Common myeloid progenitor, CD34-positive (primary cell): ENCODE results near the gene TIAM2.

Experiments
- CTCF ChIA-PET: fragments of 350-600 bp; sonication (Branson Sonifier 250); formaldehyde crosslinking; loops from one replicate; lab custom pipeline; 2021; ENCODE audit warnings: antibody characterized with exemption; lab: Charles Lee
- POLR2A ChIA-PET: fragments of 350-600 bp; sonication (Branson Sonifier 250); formaldehyde crosslinking; loops from one replicate; lab custom pipeline; 2021; ENCODE audit warnings: antibody characterized with exemption; lab: Charles Lee
- DNase-seq, 3 donors: peaks; one replicate each; pipeline versions ENCODE4 v3.0.0 to v3.0.0-alpha.2; 2013
- H3K27ac ChIP-seq, 2 experiments: 1 replicate in 1 of 2; 2 replicates in 1 of 2; pipeline ENCODE4 v1.7.0; 2013; ENCODE audit warnings: inconsistent platforms in 2 of 2, low read length in 2 of 2, mild to moderate bottlenecking in 2 of 2, low read depth in 1 of 2, moderate library complexity in 1 of 2; ENCODE audit not compliant: severe bottlenecking in 2 of 2, insufficient read depth in 1 of 2, poor library complexity in 1 of 2
- H3K27me3 ChIP-seq, 5 experiments: replicated peaks in 2 of 5; 1 replicate in 3 of 5; 2 replicates in 2 of 5; pipeline versions ENCODE4 v1.6.1 to v1.7.0; 2013; ENCODE audit warnings: low read length in 4 of 5, mild to moderate bottlenecking in 2 of 5, moderate library complexity in 2 of 5, inconsistent platforms in 1 of 5; ENCODE audit not compliant: insufficient read depth in 5 of 5, control insufficient read depth in 4 of 5
- H3K36me3 ChIP-seq, 4 experiments: 1 replicate in 2 of 4; 2 replicates in 2 of 4; pipeline versions ENCODE4 v1.6.1 to v1.7.0; 2013; ENCODE audit warnings: low read length in 3 of 4, control low read depth in 1 of 4, mild to moderate bottlenecking in 1 of 4; ENCODE audit not compliant: control insufficient read depth in 4 of 4, insufficient read depth in 4 of 4
- H3K4me1 ChIP-seq, 4 experiments: 1 replicate in 3 of 4; 2 replicates in 1 of 4; pipeline versions ENCODE4 v1.6.1 to v1.7.1; 2013; ENCODE audit warnings: low read length in 3 of 4, mild to moderate bottlenecking in 3 of 4, control low read depth in 1 of 4, inconsistent platforms in 1 of 4, moderate library complexity in 1 of 4; ENCODE audit not compliant: control insufficient read depth in 4 of 4, insufficient read depth in 4 of 4; ENCODE audit errors: control extremely low read depth in 1 of 4
- H3K4me3 ChIP-seq, 7 experiments: 1 replicate in 4 of 7; 2 replicates in 3 of 7; pipeline versions ENCODE4 v1.5.1 to v1.7.0; 2013; ENCODE audit warnings: mild to moderate bottlenecking in 7 of 7, low read length in 6 of 7, moderate library complexity in 6 of 7, inconsistent platforms in 2 of 7, low read depth in 2 of 7, control low read depth in 1 of 7; ENCODE audit not compliant: insufficient read depth in 4 of 7, control insufficient read depth in 1 of 7; ENCODE audit errors: extremely low read depth in 1 of 7
- H3K9me3 ChIP-seq, 5 experiments: 1 replicate in 4 of 5; 2 replicates in 1 of 5; pipeline versions ENCODE4 v1.6.1 to v1.7.1; 2013; ENCODE audit warnings: low read length in 4 of 5, mild to moderate bottlenecking in 2 of 5, inconsistent platforms in 1 of 5, low read depth in 1 of 5, moderate library complexity in 1 of 5; ENCODE audit not compliant: control insufficient read depth in 4 of 5, insufficient read depth in 2 of 5; ENCODE audit errors: control extremely low read depth in 1 of 5
- WGBS: methylation state at CpG from one replicate; pipeline ENCODE4 v1.1.5; 2013; ENCODE audit not compliant: insufficient coverage; 5-methylcytosine and 5-hydroxymethylcytosine counted together

The TIAM2 gene

DNA sequence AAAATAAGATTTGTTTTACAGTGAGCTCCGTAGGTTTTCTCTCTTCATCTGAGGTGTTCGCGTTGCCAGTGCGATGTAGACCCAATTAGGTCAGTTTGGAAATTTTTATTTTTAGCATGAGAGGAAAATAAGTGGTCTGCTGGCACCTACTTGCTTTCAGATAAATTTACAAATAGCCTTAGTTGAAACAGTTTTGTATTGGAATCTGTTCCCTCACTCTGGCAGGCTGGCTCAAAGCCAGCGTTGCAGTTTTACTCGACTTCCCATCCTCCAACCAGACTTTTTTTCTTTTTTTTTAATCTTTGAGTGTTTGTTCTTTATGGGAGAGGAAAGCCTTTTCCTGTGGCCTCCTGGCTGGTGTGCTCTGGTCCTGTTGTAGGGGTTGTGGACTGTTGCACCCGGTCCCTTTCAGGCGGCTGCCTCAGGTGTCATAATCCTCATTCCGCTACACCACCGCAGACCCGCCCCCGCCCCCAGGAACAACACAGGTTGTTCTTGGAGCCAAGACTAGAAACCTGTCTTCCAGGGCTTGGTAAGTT, 46.7 kb downstream of the TIAM2 start:
- Histone ChIP-seq H3K27ac (no peak overlapping the region), H3K4me3 (no peak overlapping the region), H3K9me3 (no peaks in the 10 kb centered on the region), H3K4me1 (no peaks in the 10 kb centered on the region), H3K36me3 (no peaks in the 10 kb centered on the region), H3K27me3 (no peaks in the 10 kb centered on the region)
- ChIA-PET POLR2A (no interaction called here), CTCF (no interaction called here)
- no peak for DNase-seq
- WGBS, result 100% methylated on average over 3 of the region's 12 CpGs

DNA sequence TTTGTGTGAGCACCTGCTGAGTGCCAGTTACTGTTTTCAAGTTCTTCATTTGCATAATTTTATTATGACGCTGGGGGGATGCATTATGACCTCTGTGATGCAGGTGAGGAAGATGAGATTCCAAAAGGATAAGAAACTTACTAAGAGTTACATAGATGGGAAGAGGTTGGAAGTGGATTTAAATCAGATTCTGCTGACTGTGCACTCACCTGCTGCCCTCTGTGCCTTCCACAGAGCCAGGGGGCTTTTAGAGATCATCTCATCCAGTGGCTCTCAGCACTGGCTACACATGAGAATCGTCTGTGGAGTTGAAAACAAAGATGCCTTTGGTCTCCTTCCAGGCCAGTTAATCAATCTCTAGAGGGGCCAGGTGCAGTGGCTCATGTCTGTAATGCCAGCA, 47.9 kb downstream of the TIAM2 start:
- WGBS, result 100% methylated on average over 2 of the region's 2 CpGs
- DNase-seq, result no peak
- ChIA-PET CTCF (no interaction called here), POLR2A (no interaction called here)
- Histone ChIP-seq H3K27me3 (no peaks in the 10 kb centered on the region), H3K36me3 (no peaks in the 10 kb centered on the region), H3K4me3 (no peak overlapping the region), H3K27ac (no peak overlapping the region), H3K4me1 (no peaks in the 10 kb centered on the region), H3K9me3 (no peaks in the 10 kb centered on the region)

DNA sequence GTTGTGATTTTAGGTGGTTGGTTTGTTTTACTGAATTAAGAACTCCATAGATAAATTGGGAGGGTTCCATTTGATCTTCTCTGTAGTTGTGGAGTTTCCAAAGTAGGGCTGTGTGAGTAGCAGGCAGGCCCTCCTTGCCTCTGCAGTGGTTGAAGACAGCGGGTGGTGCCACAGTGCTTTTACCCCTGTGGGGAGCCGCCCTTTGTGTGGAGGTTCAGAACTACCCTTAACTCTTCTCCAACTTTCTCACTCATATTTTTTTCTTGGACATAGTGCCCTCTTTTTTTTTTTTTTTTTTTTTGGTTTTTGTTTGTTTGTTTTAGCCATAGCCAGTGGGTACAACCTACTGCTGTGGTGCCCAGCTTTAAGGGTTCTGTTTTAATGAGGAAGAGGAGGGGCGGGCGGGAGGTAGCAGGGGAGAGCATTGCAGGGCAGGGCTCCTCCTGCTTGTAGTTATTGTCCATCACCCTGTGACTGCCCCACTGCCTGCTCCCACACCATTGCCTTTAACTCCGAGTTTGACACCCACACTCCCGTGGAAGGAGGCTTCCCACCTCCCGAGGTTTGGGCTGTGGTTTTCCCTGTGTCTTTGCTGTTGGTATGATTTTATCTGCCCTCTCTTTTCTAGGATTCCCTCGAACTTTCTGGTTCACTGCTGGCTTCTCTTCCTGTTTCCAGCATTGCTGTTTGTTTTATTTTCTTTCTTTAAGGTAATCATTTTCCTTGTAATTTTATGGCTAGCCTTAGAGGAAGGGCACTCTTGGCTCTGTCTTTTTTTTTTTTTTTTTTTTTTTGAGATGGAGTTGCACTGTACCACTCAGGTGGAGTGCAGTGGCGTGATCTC, 50.7 kb downstream of the TIAM2 start:
- ChIA-PET POLR2A (no interaction called here), CTCF (no interaction called here)
- 90% methylated on average over 2 of the region's 9 CpGs for WGBS
- DNase-seq, result no peak
- H3K4me1 ChIP-seq, result peaks cover 0 to 7% (median 0%) of the 10 kb centered on the region in 4 experiments
- no peak overlapping the region for H3K27ac ChIP-seq
- H3K4me3 ChIP-seq, result no peak overlapping the region
- no peaks in the 10 kb centered on the region for H3K27me3 ChIP-seq
- no peaks in the 10 kb centered on the region for H3K9me3 ChIP-seq
- H3K36me3 ChIP-seq, result no peaks in the 10 kb centered on the region

DNA sequence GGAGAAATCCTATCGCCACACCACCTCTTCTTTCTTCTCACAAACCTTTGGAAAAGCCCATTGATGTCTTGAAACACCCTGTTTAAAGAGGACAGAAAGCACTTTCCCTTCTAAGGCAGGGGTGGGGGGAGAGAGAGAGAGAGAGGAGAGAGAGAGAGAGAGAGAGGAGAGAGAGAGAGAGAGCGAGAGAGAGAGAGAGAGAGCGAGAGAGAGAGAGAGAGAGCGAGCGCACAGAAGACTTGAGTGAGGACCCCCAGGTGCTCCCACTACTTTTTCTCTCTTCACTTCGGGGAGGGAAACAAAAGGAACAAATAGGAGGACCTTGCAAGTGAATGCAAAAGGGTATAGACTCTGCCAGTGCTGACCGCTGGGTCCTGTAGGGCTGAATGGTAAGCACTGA, 52.4 kb downstream of the TIAM2 start:
- 100% methylated on average over 1 of the region's 7 CpGs for WGBS
- H3K36me3 ChIP-seq, result no peaks in the 10 kb centered on the region
- ChIA-PET CTCF (no interaction called here), POLR2A (no interaction called here)
- no peaks in the 10 kb centered on the region for H3K9me3 ChIP-seq
- no peak overlapping the region for H3K4me3 ChIP-seq
- no peaks in the 10 kb centered on the region for H3K27me3 ChIP-seq
- no peak for DNase-seq
- no peak overlapping the region for H3K27ac ChIP-seq
- H3K4me1 ChIP-seq, result peaks cover 0 to 7% (median 0%) of the 10 kb centered on the region in 4 experiments

DNA sequence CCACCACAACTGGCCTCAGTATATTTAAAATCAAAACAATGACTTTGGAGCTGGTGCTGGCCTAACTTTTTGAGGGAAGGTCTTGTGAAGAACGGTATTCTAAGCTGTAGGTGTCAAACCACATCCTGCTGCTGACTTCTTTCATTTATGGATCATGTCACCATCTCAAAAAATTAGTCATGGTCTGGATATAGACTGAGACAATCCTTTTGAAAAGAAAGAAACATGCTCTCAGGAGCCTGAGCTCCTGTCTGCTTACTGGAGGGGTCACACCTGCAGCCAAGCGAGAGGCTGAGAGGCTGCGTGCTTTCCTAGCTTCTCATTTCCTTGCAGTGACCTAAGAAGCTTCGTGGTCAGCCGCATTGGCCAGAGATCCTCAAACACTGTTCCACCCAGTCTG, 55.2 kb downstream of the TIAM2 start:
- Histone ChIP-seq H3K36me3 (no peaks in the 10 kb centered on the region), H3K27me3 (no peaks in the 10 kb centered on the region), H3K4me1 (peaks cover 0 to 7% (median 0%) of the 10 kb centered on the region in 4 experiments), H3K4me3 (no peak overlapping the region), H3K27ac (no peak overlapping the region), H3K9me3 (no peaks in the 10 kb centered on the region)
- ChIA-PET CTCF (no interaction called here), POLR2A (interaction anchor here (0.5 to 0.6 kb wide), 2 partner anchors 19 to 30 kb away, joined by 3 read pairs; no protein-coding TSS in a partner anchor)
- 80% methylated on average over 5 of the region's 5 CpGs for WGBS
- DNase-seq, result peak in 1 of 3 donors; percentile 8

DNA sequence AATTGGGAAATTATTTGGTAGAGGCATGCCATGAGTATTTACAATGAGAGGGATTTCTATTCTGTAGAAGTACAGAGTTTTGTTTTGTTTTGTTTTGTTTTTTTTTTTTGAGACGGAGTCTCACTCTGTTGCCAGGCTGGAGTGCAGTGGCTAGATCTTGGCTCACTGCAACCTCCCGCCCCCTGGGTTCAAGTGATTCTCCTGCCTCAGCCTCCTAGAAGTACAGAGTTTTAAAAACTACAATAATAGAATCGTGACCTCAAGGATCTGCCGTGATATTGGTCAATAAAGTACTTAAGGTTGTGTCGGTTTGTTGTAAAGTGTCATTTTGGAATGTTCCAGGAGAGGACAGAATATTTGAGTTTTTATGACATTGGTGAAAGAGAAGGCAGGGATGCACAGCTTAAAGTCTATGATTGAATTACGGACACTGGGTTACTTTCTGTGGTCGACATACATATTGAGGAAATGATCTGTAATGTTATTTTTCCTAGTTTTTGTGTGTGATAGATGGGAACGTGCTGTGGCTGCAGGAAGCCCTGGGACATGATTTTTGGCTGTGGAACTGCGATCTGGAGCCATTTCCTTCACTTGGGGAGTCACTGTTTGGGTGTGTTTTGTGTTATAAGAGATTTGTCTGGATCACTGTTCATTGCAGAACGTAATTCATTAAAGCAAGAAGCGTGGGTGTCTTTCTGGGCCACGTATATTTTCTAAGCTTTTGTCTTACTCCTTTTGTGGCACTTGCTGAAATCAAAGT, 59.6 kb downstream of the TIAM2 start:
- no peak overlapping the region for H3K27ac ChIP-seq
- 87% methylated on average over 9 of the region's 12 CpGs for WGBS
- no peak overlapping the region for H3K4me3 ChIP-seq
- CTCF ChIA-PET, result no interaction called here
- DNase-seq, result no peak
- no peaks in the 10 kb centered on the region for H3K9me3 ChIP-seq
- no peaks in the 10 kb centered on the region for H3K27me3 ChIP-seq
- POLR2A ChIA-PET, result no interaction called here
- H3K36me3 ChIP-seq, result no peaks in the 10 kb centered on the region
- H3K4me1 ChIP-seq, result peaks cover 0 to 7% (median 0%) of the 10 kb centered on the region in 4 experiments

DNA sequence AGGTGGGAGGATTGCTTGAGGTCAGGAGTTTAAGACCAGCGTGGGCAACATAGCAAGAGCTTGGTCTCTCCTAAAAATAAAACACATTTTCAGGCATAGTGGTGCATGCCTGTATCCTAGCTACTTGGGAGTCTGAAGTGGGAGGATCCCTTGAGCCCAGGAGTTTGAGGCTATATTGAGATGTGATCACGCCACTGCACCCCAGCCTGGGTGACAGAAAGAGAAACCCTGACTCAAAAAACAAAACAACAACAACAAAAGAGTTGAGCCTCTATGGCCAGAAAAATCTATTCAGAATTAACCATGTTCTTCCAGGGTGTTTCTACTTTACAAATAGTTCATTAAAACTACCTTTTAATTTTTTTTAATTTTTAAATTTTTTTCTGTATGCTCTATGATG, 60.6 kb downstream of the TIAM2 start:
- Histone ChIP-seq H3K36me3 (no peaks in the 10 kb centered on the region), H3K4me1 (peaks cover 0 to under 1% (median 0%) of the 10 kb centered on the region in 4 experiments), H3K4me3 (no peak overlapping the region), H3K27ac (no peak overlapping the region), H3K9me3 (no peaks in the 10 kb centered on the region), H3K27me3 (no peaks in the 10 kb centered on the region)
- ChIA-PET POLR2A (no interaction called here), CTCF (no interaction called here)
- WGBS, result no CpG with 5 or more reads among the region's 2 CpGs
- no peak for DNase-seq
